Cardiac fibroblast (primary cell): ENCODE data around the gene EIF5AL1.
A peak's percentile ranks its signal among the peaks of the same experiment; 100 is the strongest.

Source experiments
- DNase-seq, 2 donors: peaks; one replicate each; pipeline versions ENCODE4 v3.0.0 to v3.0.0-alpha.2; 2010; ENCODE audit warnings: low read depth in 2 of 2
- H3K4me3 ChIP-seq, 2 donors: replicated peaks in 1 of 2; 1 replicate in 1 of 2; 2 replicates in 1 of 2; pipeline ENCODE4 v1.5.1; 2011; ENCODE audit warnings: low read depth in 2 of 2, low read length in 2 of 2, mild to moderate bottlenecking in 2 of 2, moderate library complexity in 1 of 2
- TF ChIP-seq, protein P1 (sequence below): IDR thresholded peaks from one replicate; pipeline ENCODE4 v1.5.1; 2011; ENCODE audit warnings: low read depth, mild to moderate bottlenecking, low read length, inconsistent platforms

Gene EIF5AL1

DNA sequence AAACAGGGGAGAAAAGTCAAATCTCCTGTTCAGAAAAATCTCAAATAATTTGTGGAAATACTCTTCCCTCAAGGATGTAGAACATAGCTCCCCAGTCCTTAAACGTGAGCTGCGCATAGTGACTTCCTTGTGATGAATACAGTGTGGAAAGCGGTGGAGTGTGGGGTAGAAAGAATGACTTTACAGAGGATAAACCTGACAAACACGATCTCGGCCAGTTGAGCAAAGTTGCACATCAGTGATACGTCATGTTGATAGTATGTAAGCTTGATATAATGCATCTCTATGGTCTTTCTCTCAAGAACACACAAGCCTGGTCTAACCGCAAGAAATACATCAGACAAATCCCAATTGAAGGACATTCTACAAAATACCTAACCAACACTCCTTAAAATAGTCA is 34.9 kb upstream of the EIF5AL1 start:
- TF ChIP-seq, protein P1, sequence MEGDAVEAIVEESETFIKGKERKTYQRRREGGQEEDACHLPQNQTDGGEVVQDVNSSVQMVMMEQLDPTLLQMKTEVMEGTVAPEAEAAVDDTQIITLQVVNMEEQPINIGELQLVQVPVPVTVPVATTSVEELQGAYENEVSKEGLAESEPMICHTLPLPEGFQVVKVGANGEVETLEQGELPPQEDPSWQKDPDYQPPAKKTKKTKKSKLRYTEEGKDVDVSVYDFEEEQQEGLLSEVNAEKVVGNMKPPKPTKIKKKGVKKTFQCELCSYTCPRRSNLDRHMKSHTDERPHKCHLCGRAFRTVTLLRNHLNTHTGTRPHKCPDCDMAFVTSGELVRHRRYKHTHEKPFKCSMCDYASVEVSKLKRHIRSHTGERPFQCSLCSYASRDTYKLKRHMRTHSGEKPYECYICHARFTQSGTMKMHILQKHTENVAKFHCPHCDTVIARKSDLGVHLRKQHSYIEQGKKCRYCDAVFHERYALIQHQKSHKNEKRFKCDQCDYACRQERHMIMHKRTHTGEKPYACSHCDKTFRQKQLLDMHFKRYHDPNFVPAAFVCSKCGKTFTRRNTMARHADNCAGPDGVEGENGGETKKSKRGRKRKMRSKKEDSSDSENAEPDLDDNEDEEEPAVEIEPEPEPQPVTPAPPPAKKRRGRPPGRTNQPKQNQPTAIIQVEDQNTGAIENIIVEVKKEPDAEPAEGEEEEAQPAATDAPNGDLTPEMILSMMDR, result no peak
- H3K4me3 ChIP-seq, result no peak overlapping the region
- DNase-seq, result no peak

- TF ChIP-seq, protein P1, result no peak
- H3K4me3 ChIP-seq, result no peak overlapping the region
- no peak for DNase-seq
These were observed 32.9 kb upstream of the EIF5AL1 start for GRCh38 chr10:79479283-79479909.

GRCh38 chr10:79482304-79482703 is 30.0 kb upstream of the EIF5AL1 start:
- TF ChIP-seq, protein P1, result no peak
- no peak overlapping the region for H3K4me3 ChIP-seq
- DNase-seq, result no peak

- DNase-seq, result no peak
- no peak overlapping the region for H3K4me3 ChIP-seq
- TF ChIP-seq, protein P1, result no peak
These were observed 29.6 kb upstream of the EIF5AL1 start for GRCh38 chr10:79482741-79483140.

- TF ChIP-seq, protein P1, result no peak
- no peak overlapping the region for H3K4me3 ChIP-seq
- DNase-seq, result peak in 1 of 2 donors; percentile 34
These were observed 29.0 kb upstream of the EIF5AL1 start for GRCh38 chr10:79483299-79483698.

GRCh38 chr10:79483948-79484347 is 28.4 kb upstream of the EIF5AL1 start:
- TF ChIP-seq, protein P1, result no peak
- H3K4me3 ChIP-seq, result no peak overlapping the region
- peak in 1 of 2 donors; percentile 62 for DNase-seq

GRCh38 chr10:79484476-79484875 is 27.9 kb upstream of the EIF5AL1 start:
- TF ChIP-seq, protein P1, result no peak
- H3K4me3 ChIP-seq, result no peak overlapping the region
- DNase-seq, result no peak
